Measurements from ENCODE around the gene CYFIP1. TPM values are rescaled to one million over a fixed set of nuclear protein-coding genes. Genes with fewer than 3 reads are reported as not detected.

Gene CYFIP1
- total RNA-seq, 1 donor from 2014 or later, result 116 TPM

- Histone ChIP-seq H3K9me3 (ENCODE audit: insufficient read depth, low read depth, low read length) (no peaks in the 10 kb centered on the region), H3K9ac (ENCODE audit: low read length) (no peak overlapping the region), H3K36me3 (ENCODE audit: insufficient read depth, low read length) (peaks cover 5% of the 10 kb centered on the region), H4K20me1 (ENCODE audit: insufficient read depth, low read length) (peaks cover 67% of the 10 kb centered on the region), H3K4me2 (ENCODE audit: low read length) (no peak overlapping the region), H3K4me1 (ENCODE audit: insufficient read depth, low read length) (peaks cover 10% of the 10 kb centered on the region), H2AFZ (ENCODE audit: low read depth, low read length) (no peak overlapping the region), H3K79me2 (ENCODE audit: insufficient read depth, low read length) (peaks cover 77% of the 10 kb centered on the region), H3K4me3 (ENCODE audit: insufficient read depth, low read depth, low read length) (no peak overlapping the region), H3K27ac (ENCODE audit: low read depth, low read length) (no peak overlapping the region), H3K27me3 (ENCODE audit: insufficient read depth, low read length) (no peaks in the 10 kb centered on the region)
- H3K27ac Mint-ChIP-seq (ENCODE audit: unreplicated experiment), result no peak overlapping the region
- no peak for TF ChIP-seq EZH2 (IDR thresholded peaks at IDR 0.05; ENCODE audit: insufficient read depth, low read length)
- TF ChIP-seq CTCF (IDR thresholded peaks at IDR 0.05; ENCODE audit: insufficient read depth, low read depth, low read length), result no peak
- DNase-seq (ENCODE audit: low read depth), result no peak
- FAIRE-seq, result no peak
- H3K9me3 Mint-ChIP-seq (ENCODE audit: unreplicated experiment), result no peaks in the 10 kb centered on the region
- H3K4me1 Mint-ChIP-seq (ENCODE audit: low read depth, unreplicated experiment), result peaks cover 22% of the 10 kb centered on the region
- H3K36me3 Mint-ChIP-seq (ENCODE audit: low read depth, unreplicated experiment), result peaks cover 18% of the 10 kb centered on the region
- no peak overlapping the region for H3K4me3 Mint-ChIP-seq (ENCODE audit: unreplicated experiment)
- H3K27me3 Mint-ChIP-seq (ENCODE audit: low read depth, unreplicated experiment), result no peaks in the 10 kb centered on the region
Observed at GRCh38 chr15:22948056-22948455, 32.1 kb downstream of the CYFIP1 start.

GRCh38 chr15:22947101-22948000, 32.8 kb downstream of the CYFIP1 start:
- DNase-seq (ENCODE audit: low read depth), result no peak
- no peaks in the 10 kb centered on the region for H3K27me3 ChIP-seq (ENCODE audit: insufficient read depth, low read length)
- H3K9ac ChIP-seq (ENCODE audit: low read length), result no peak overlapping the region
- no peak overlapping the region for H3K4me3 Mint-ChIP-seq (ENCODE audit: unreplicated experiment)
- TF ChIP-seq CTCF (IDR thresholded peaks at IDR 0.05; ENCODE audit: insufficient read depth, low read depth, low read length), result no peak
- TF ChIP-seq EZH2 (IDR thresholded peaks at IDR 0.05; ENCODE audit: insufficient read depth, low read length), result no peak
- H3K4me2 ChIP-seq (ENCODE audit: low read length), result no peak overlapping the region
- H2AFZ ChIP-seq (ENCODE audit: low read depth, low read length), result no peak overlapping the region
- H4K20me1 ChIP-seq (ENCODE audit: insufficient read depth, low read length), result peaks cover 60% of the 10 kb centered on the region
- H3K27ac Mint-ChIP-seq (ENCODE audit: unreplicated experiment), result peak overlapping the region; percentile 34
- peaks cover 19% of the 10 kb centered on the region for H3K4me1 Mint-ChIP-seq (ENCODE audit: low read depth, unreplicated experiment)
- no peak for FAIRE-seq
- no peak overlapping the region for H3K4me3 ChIP-seq (ENCODE audit: insufficient read depth, low read depth, low read length)
- peaks cover 18% of the 10 kb centered on the region for H3K36me3 Mint-ChIP-seq (ENCODE audit: low read depth, unreplicated experiment)
- H3K79me2 ChIP-seq (ENCODE audit: insufficient read depth, low read length), result peaks cover 75% of the 10 kb centered on the region
- no peaks in the 10 kb centered on the region for H3K27me3 Mint-ChIP-seq (ENCODE audit: low read depth, unreplicated experiment)
- H3K4me1 ChIP-seq (ENCODE audit: insufficient read depth, low read length), result peaks cover 10% of the 10 kb centered on the region
- H3K36me3 ChIP-seq (ENCODE audit: insufficient read depth, low read length), result peaks cover 9% of the 10 kb centered on the region
- no peak overlapping the region for H3K27ac ChIP-seq (ENCODE audit: low read depth, low read length)
- H3K9me3 Mint-ChIP-seq (ENCODE audit: unreplicated experiment), result no peaks in the 10 kb centered on the region
- H3K9me3 ChIP-seq (ENCODE audit: insufficient read depth, low read depth, low read length), result no peaks in the 10 kb centered on the region

DNA sequence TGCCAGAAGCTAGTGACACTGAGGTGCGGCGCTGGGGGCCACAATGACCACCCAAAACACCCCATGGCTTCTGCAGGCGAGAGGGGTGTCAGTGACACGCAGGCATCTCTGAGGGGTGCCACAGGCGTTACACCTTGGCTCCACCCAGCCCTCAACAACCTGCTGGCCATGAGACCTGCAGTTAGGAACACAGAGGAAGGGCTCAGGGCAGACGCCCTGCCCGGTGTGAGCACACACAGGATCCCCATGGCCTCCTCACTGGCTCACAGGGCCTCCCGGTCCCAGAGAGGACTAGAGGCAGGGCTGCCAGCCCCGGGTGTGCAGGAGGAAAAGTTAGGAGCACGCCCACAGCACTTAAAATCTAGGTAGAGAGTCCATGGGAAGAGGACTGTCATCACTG, 35.1 kb downstream of the CYFIP1 start:
- Histone ChIP-seq H4K20me1 (ENCODE audit: insufficient read depth, low read length) (peaks cover 50% of the 10 kb centered on the region), H2AFZ (ENCODE audit: low read depth, low read length) (no peak overlapping the region), H3K4me1 (ENCODE audit: insufficient read depth, low read length) (peaks cover 10% of the 10 kb centered on the region), H3K27ac (ENCODE audit: low read depth, low read length) (no peak overlapping the region), H3K4me2 (ENCODE audit: low read length) (no peak overlapping the region), H3K9ac (ENCODE audit: low read length) (no peak overlapping the region), H3K36me3 (ENCODE audit: insufficient read depth, low read length) (peaks cover 14% of the 10 kb centered on the region), H3K4me3 (ENCODE audit: insufficient read depth, low read depth, low read length) (no peak overlapping the region), H3K9me3 (ENCODE audit: insufficient read depth, low read depth, low read length) (no peaks in the 10 kb centered on the region), H3K27me3 (ENCODE audit: insufficient read depth, low read length) (no peaks in the 10 kb centered on the region), H3K79me2 (ENCODE audit: insufficient read depth, low read length) (peaks cover 58% of the 10 kb centered on the region)
- FAIRE-seq (no peak), DNase-seq (ENCODE audit: low read depth) (no peak)
- Mint-ChIP-seq H3K9me3 (ENCODE audit: unreplicated experiment) (no peaks in the 10 kb centered on the region), H3K27ac (ENCODE audit: unreplicated experiment) (no peak overlapping the region), H3K4me3 (ENCODE audit: unreplicated experiment) (no peak overlapping the region), H3K36me3 (ENCODE audit: low read depth, unreplicated experiment) (peaks cover 24% of the 10 kb centered on the region), H3K4me1 (ENCODE audit: low read depth, unreplicated experiment) (peaks cover 16% of the 10 kb centered on the region), H3K27me3 (ENCODE audit: low read depth, unreplicated experiment) (no peaks in the 10 kb centered on the region)
- TF ChIP-seq EZH2 (IDR thresholded peaks at IDR 0.05; ENCODE audit: insufficient read depth, low read length), result no peak
- no peak for TF ChIP-seq CTCF (IDR thresholded peaks at IDR 0.05; ENCODE audit: insufficient read depth, low read depth, low read length)

Data from astrocyte (in vitro differentiated cells and primary cell).